ENCODE measurements around the gene CNOT10.

GRCh38 chr3:32817558-32818228 is 132.7 kb downstream of the CNOT10 start, which contains the start of gene TRIM71:
- TF ChIP-seq SP1 (IDR thresholded peaks at IDR 0.05) (no peak), FOXM1 (IDR thresholded peaks at IDR 0.05; ENCODE audit: borderline replicate concordance) (no peak), NFRKB (IDR thresholded peaks at IDR 0.05) (no peak), FOXK2 (IDR thresholded peaks at IDR 0.05) (no peak), BHLHE40 (IDR thresholded peaks at IDR 0.05; ENCODE audit: borderline replicate concordance) (no peak), PKNOX1 (IDR thresholded peaks at IDR 0.05) (no peak), ZNF384 (IDR thresholded peaks at IDR 0.05) (no peak), TARDBP (IDR thresholded peaks at IDR 0.05) (no peak), ARNT (IDR thresholded peaks at IDR 0.05) (no peak), HDGF (IDR thresholded peaks at IDR 0.05; ENCODE audit: borderline replicate concordance) (no peak), FOXA1 (IDR thresholded peaks at IDR 0.05) (no peak), LEF1 (IDR thresholded peaks at IDR 0.05; ENCODE audit: borderline replicate concordance) (no peak), SUZ12 (IDR thresholded peaks at IDR 0.05) (no peak), L3MBTL2 (conservative IDR thresholded peaks at IDR 0.05) (no peak; the same call in 1 of the 2 replicates)
